H1 (cell line): ENCODE measurements around the gene SELENOK. TPM values are rescaled to one million over a fixed set of nuclear protein-coding genes. Genes with fewer than 3 reads are reported as not detected.

ENCODE experiments used
- BACH1 ChIP-seq: IDR thresholded peaks from 2 replicates; pipeline ENCODE4 v1.6.1; 2012; ENCODE audit warnings: low read length, improper control_type of control experiment
- CHD2 ChIP-seq: IDR thresholded peaks from 2 replicates; pipeline ENCODE4 v1.6.1; 2012; ENCODE audit warnings: low read length, improper control_type of control experiment
- RNF2 ChIP-seq: fragments of 200-900, 300-1000 bp; sonication (generic); IDR thresholded peaks from 2 replicates; pipeline ENCODE4 v1.7.1; 2016; ENCODE audit warnings: borderline replicate concordance, low read depth, mild to moderate bottlenecking, antibody characterized with exemption, low read length; ENCODE audit not compliant: poor library complexity, severe bottlenecking; ENCODE audit errors: missing control alignments
- SP1 ChIP-seq: IDR thresholded peaks from 2 replicates; pipeline ENCODE4 v1.6.1; 2011; ENCODE audit warnings: low read depth, low read length
- polyA plus RNA-seq, 7 experiments: library from polyadenylated mRNA; depleted of rRNA in 3 of 7; stranded (reverse) in 5 of 7; unstranded in 2 of 7; fragments of >200 nt in 5 of 7; fragments of 200-250 nt in 2 of 7; gene quantifications; 1 replicate in 5 of 7; 2 replicates in 1 of 7; 4 replicates in 1 of 7; pipeline versions ENCODE4 v1.2.1 to v1.2.3, GENCODE V29; 2011 to 2013; ENCODE audit warnings: missing spikeins in 2 of 7, mixed read lengths in 2 of 7
- total RNA-seq: library from RNA; stranded (reverse); fragmentation: NEBNext Ultra II Directional; extraction: Animal tissue kit (Norgen Biotek cat#: 25700); gene quantifications from 2 replicates; pipeline ENCODE4 v1.2.1, GENCODE V29; 2021

SELENOK gene
- total and polyA plus RNA-seq, 2 of the 8 experiments (the other 6 are each of a cell fraction or from before 2014, with no cell fraction given) = 26.9 to 40.2 TPM

DNA sequence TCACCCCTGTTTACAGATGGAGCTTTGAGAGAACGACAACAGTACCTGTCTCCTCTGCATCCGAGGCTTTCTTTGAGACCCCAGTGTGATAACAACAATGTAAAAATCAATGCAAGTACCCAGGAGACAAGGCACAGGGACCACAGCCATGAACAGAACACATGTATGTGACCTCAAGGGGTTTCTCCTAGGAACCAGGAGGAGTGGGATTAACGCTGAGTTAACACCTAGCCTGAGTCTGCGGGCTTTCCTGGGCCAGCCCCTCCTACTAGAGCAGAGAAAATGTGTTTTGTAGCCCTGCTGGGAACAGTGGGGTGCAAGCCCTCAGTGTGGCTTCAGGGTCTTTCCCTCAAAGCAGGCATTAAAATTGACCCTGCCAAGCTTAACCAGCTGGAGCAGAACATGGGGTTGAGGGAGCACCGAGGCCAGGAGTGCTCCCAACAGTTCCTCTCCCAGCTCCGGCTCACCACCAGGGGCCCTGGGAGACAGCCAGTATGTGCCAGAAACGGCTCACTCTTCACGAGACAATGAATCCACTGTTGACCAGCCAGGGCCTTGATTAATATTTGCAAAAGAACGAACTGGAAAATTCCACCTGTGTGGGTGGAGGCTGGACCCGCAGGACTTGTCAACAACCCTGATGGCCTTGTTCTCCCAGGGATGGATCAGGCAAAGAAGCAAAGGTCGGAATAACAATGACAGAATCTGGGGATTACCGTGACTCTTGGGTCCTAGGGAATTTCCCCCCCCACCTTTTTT, 49.0 kb downstream of the SELENOK start (continued):
- TF ChIP-seq RNF2 (no peak), SP1 (0 out of 2 replicates have a peak, but pooled peaks have one; percentile 16), CHD2 (no peak), BACH1 (no peak)
